Vagina (tissue), 2 donors: ENCODE data around the gene ATOH8. TPM values are rescaled to one million over a fixed set of nuclear protein-coding genes. Genes with fewer than 3 reads are reported as not detected.

Source experiments
- DNase-seq, 2 donors: peaks; one replicate each; pipeline ENCODE4 v3.0.0-alpha.2; 2017; ENCODE audit errors: extremely low spot score in 2 of 2
- H3K27ac ChIP-seq: fragments of 200-600 bp; sonication (generic); one replicate; pipeline ENCODE4 v1.5.1; 2019
- H3K27me3 ChIP-seq: fragments of 200-600 bp; sonication (generic); one replicate; pipeline ENCODE4 v1.5.1; 2019
- H3K36me3 ChIP-seq, 2 donors: fragments of 200-600 bp; sonication (generic); one replicate each; pipeline ENCODE4 v1.5.1; 2017 to 2019
- H3K4me1 ChIP-seq: fragments of 200-600 bp; sonication (generic); one replicate; pipeline ENCODE4 v1.5.1; 2019
- H3K4me3 ChIP-seq, 2 donors: fragments of 200-600 bp; sonication (generic); 1 replicate in 1 of 2; 2 replicates in 1 of 2; pipeline ENCODE4 v1.5.1; 2016 to 2019
- H3K9me3 ChIP-seq: fragments of 200-600 bp; sonication (generic); one replicate; pipeline ENCODE4 v1.5.1; 2019
- CTCF ChIP-seq, 3 experiments: fragments of 450-650 bp in 2 of 3; fragments of 200-600 bp in 1 of 3; sonication (generic) in 1 of 3; IDR thresholded peaks; one replicate each; pipeline ENCODE4 v1.5.1; 2017 to 2019; ENCODE audit warnings: antibody characterized with exemption in 3 of 3, mild to moderate bottlenecking in 2 of 3, moderate library complexity in 2 of 3
- POLR2A ChIP-seq, 2 donors: fragments of 450-650 bp; IDR thresholded peaks; one replicate each; pipeline ENCODE4 v1.6.1; 2017; ENCODE audit warnings: antibody characterized with exemption in 2 of 2, mild to moderate bottlenecking in 2 of 2, moderate library complexity in 2 of 2
- POLR2AphosphoS5 ChIP-seq, 2 donors: sonication (generic); formaldehyde crosslinking; IDR thresholded peaks; one replicate each; pipeline ENCODE4 v1.9.0; 2017; ENCODE audit warnings: antibody characterized with exemption in 2 of 2, mild to moderate bottlenecking in 2 of 2, low read depth in 1 of 2; ENCODE audit not compliant: insufficient read depth in 1 of 2
- intact Hi-C: fragments of 100-400 bp; cut with DNase I; formaldehyde crosslinking; loops from one replicate; pipeline ENCODE4 v1.15.1; 2023
- total RNA-seq: library from RNA; depleted of rRNA; stranded (reverse); fragments of >200 nt; gene quantifications from one replicate; pipeline ENCODE4 v1.2.3, GENCODE V29; 2016

Gene ATOH8
- total RNA-seq, 1 donor from 2014 or later, result 66.5 TPM

- no peak for DNase-seq
- no peak overlapping the region for H3K27ac ChIP-seq
- H3K36me3 ChIP-seq, result no peaks in the 10 kb centered on the region
- TF ChIP-seq CTCF (IDR thresholded peaks at IDR 0.05), result peak in 2 of 3 experiments; percentile 13 to 25
- TF ChIP-seq POLR2AphosphoS5 (IDR thresholded peaks at IDR 0.05; ENCODE audit: insufficient read depth in 1 of 2, low read depth in 1 of 2), result no peak
- H3K27me3 ChIP-seq, result no peaks in the 10 kb centered on the region
- H3K4me1 ChIP-seq, result no peaks in the 10 kb centered on the region
- intact Hi-C loops, result no loop called here
- no peak overlapping the region for H3K4me3 ChIP-seq
- no peaks in the 10 kb centered on the region for H3K9me3 ChIP-seq
Measured at GRCh38 chr2:85804583-85804982, 50.8 kb downstream of the ATOH8 start.

- Histone ChIP-seq H3K9me3 (no peaks in the 10 kb centered on the region), H3K27me3 (no peaks in the 10 kb centered on the region), H3K4me1 (peaks cover 10% of the 10 kb centered on the region), H3K4me3 (no peak overlapping the region), H3K36me3 (no peaks in the 10 kb centered on the region), H3K27ac (no peak overlapping the region)
- intact Hi-C loops, result no loop called here
- TF ChIP-seq POLR2AphosphoS5 (IDR thresholded peaks at IDR 0.05; ENCODE audit: insufficient read depth in 1 of 2, low read depth in 1 of 2) (no peak), POLR2A (IDR thresholded peaks at IDR 0.05) (no peak), CTCF (IDR thresholded peaks at IDR 0.05) (no peak)
- no peak for DNase-seq
Measured at GRCh38 chr2:85806358-85807118, 52.7 kb downstream of the ATOH8 start.

GRCh38 chr2:85807756-85808155 lies 54.0 kb downstream of the ATOH8 start:
- Histone ChIP-seq H3K4me3 (no peak overlapping the region), H3K36me3 (no peaks in the 10 kb centered on the region), H3K27ac (no peak overlapping the region), H3K27me3 (no peaks in the 10 kb centered on the region), H3K4me1 (peaks cover 19% of the 10 kb centered on the region), H3K9me3 (no peaks in the 10 kb centered on the region)
- intact Hi-C loops, result no loop called here
- DNase-seq, result no peak
- TF ChIP-seq POLR2A (IDR thresholded peaks at IDR 0.05) (no peak), CTCF (IDR thresholded peaks at IDR 0.05) (no peak), POLR2AphosphoS5 (IDR thresholded peaks at IDR 0.05; ENCODE audit: insufficient read depth in 1 of 2, low read depth in 1 of 2) (no peak)

- Histone ChIP-seq H3K36me3 (no peaks in the 10 kb centered on the region), H3K4me1 (peaks cover 23% of the 10 kb centered on the region), H3K4me3 (peak overlapping the region in 1 of 2 donors; percentile 4), H3K27me3 (no peaks in the 10 kb centered on the region), H3K9me3 (no peaks in the 10 kb centered on the region), H3K27ac (peak overlapping the region; percentile 71)
- intact Hi-C loops, result loop anchor here (5.0 kb wide), 1 partner anchor 173 kb away; no protein-coding TSS in a partner anchor
- TF ChIP-seq POLR2AphosphoS5 (IDR thresholded peaks at IDR 0.05; ENCODE audit: insufficient read depth in 1 of 2, low read depth in 1 of 2) (no peak), CTCF (IDR thresholded peaks at IDR 0.05) (no peak), POLR2A (IDR thresholded peaks at IDR 0.05) (no peak)
- DNase-seq, result no peak
Measured at GRCh38 chr2:85810371-85811179, 56.8 kb downstream of the ATOH8 start.
